ENCODE measurements around the gene RPL10A. TPM values are rescaled to one million over a fixed set of nuclear protein-coding genes. Genes with fewer than 3 reads are reported as not detected.

RPL10A gene
- total and polyA plus RNA-seq, 2 of the 13 experiments (the other 11 are each of a cell fraction or from before 2014, with no cell fraction given), result 1,854 to 2,726 TPM

- TF ChIP-seq, protein P1, sequence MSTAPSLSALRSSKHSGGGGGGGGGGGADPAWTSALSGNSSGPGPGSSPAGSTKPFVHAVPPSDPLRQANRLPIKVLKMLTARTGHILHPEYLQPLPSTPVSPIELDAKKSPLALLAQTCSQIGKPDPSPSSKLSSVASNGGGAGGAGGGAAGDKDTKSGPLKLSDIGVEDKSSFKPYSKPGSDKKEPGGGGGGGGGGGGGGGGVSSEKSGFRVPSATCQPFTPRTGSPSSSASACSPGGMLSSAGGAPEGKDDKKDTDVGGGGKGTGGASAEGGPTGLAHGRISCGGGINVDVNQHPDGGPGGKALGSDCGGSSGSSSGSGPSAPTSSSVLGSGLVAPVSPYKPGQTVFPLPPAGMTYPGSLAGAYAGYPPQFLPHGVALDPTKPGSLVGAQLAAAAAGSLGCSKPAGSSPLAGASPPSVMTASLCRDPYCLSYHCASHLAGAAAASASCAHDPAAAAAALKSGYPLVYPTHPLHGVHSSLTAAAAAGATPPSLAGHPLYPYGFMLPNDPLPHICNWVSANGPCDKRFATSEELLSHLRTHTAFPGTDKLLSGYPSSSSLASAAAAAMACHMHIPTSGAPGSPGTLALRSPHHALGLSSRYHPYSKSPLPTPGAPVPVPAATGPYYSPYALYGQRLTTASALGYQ (CRISPR knock-in tag; IDR thresholded peaks at IDR 0.05), result no peak
- TF ChIP-seq ATF7 (IDR thresholded peaks at IDR 0.05), result no peak
- no peak for TF ChIP-seq ATF7 (CRISPR knock-in tag; IDR thresholded peaks at IDR 0.05)
- no peak for TF ChIP-seq DPF2 (CRISPR knock-in tag; IDR thresholded peaks at IDR 0.05; ENCODE audit: borderline replicate concordance, low read depth)
- no peak for TF ChIP-seq SKI (IDR thresholded peaks at IDR 0.05; ENCODE audit: partially characterized antibody)
- TF ChIP-seq SETDB1 (CRISPR knock-in tag; IDR thresholded peaks at IDR 0.05; ENCODE audit: borderline replicate concordance), result no peak
- no peak for TF ChIP-seq CENPX (CRISPR knock-in tag; IDR thresholded peaks at IDR 0.05)
- TF ChIP-seq THAP9 (CRISPR knock-in tag; IDR thresholded peaks at IDR 0.05; ENCODE audit: borderline replicate concordance), result peak; percentile 43; the same call in 1 of the 2 replicates
- TF ChIP-seq PHF21A (CRISPR knock-in tag; IDR thresholded peaks at IDR 0.05), result peak; percentile 46; the same call in 1 of the 2 replicates
- no peak for TF ChIP-seq ZNF513 (CRISPR knock-in tag; conservative IDR thresholded peaks at IDR 0.05)
- TF ChIP-seq MLLT10 (CRISPR knock-in tag; IDR thresholded peaks at IDR 0.05), result no peak
- TF ChIP-seq ZBTB25 (CRISPR knock-in tag; IDR thresholded peaks at IDR 0.05), result 0 out of 2 replicates have a peak, but pooled peaks have one; percentile 70
- no peak for TF ChIP-seq ZNF432 (CRISPR knock-in tag; IDR thresholded peaks at IDR 0.05; ENCODE audit: borderline replicate concordance)
- TF ChIP-seq ZSCAN12 (CRISPR knock-in tag; IDR thresholded peaks at IDR 0.05), result no peak
- no peak for TF ChIP-seq CCAR2 (optimal IDR thresholded peaks at IDR 0.05; ENCODE audit: low read depth, low read length)
- peak; percentile 65; the same call in 1 of the 2 replicates for TF ChIP-seq IRF2 (CRISPR knock-in tag; IDR thresholded peaks at IDR 0.05)
- TF ChIP-seq DR1 (CRISPR knock-in tag; IDR thresholded peaks at IDR 0.05), result peak; percentile 71; the same call in 1 of the 2 replicates
- TF ChIP-seq, protein P2, sequence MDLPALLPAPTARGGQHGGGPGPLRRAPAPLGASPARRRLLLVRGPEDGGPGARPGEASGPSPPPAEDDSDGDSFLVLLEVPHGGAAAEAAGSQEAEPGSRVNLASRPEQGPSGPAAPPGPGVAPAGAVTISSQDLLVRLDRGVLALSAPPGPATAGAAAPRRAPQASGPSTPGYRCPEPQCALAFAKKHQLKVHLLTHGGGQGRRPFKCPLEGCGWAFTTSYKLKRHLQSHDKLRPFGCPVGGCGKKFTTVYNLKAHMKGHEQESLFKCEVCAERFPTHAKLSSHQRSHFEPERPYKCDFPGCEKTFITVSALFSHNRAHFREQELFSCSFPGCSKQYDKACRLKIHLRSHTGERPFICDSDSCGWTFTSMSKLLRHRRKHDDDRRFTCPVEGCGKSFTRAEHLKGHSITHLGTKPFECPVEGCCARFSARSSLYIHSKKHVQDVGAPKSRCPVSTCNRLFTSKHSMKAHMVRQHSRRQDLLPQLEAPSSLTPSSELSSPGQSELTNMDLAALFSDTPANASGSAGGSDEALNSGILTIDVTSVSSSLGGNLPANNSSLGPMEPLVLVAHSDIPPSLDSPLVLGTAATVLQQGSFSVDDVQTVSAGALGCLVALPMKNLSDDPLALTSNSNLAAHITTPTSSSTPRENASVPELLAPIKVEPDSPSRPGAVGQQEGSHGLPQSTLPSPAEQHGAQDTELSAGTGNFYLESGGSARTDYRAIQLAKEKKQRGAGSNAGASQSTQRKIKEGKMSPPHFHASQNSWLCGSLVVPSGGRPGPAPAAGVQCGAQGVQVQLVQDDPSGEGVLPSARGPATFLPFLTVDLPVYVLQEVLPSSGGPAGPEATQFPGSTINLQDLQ (CRISPR knock-in tag; IDR thresholded peaks at IDR 0.05), result no peak
- TF ChIP-seq SIN3B (IDR thresholded peaks at IDR 0.05; ENCODE audit: low read length), result no peak
Measured at GRCh38 chr6:35452183-35453090, 15.8 kb upstream of the RPL10A start, which contains the start of gene FANCE (continued).
